Bone marrow (tissue), 2 donors: Measurements from ENCODE around the gene L3MBTL1.

Experiments used
- DNase-seq, 2 donors: peaks; one replicate each; lab custom pipeline; 2025; lab: John Stamatoyannopoulos, UW

The L3MBTL1 gene

GRCh38 chr20:43590036-43590391 lies 82.5 kb downstream of the L3MBTL1 start:
- DNase-seq: no peak

GRCh38 chr20:43590392-43591303 lies 83.2 kb downstream of the L3MBTL1 start, which contains the start of gene IFT52:
IFT52 (plus strand) TSS chr20:43590937; CDS start chr20:43594699, 3,762 bp downstream.
- DNase-seq: peak; percentile 78 to 83
